Measurements from ENCODE around the gene SERP2.
A peak's percentile ranks its signal among the peaks of the same experiment; 100 is the strongest.

SERP2 gene

DNA sequence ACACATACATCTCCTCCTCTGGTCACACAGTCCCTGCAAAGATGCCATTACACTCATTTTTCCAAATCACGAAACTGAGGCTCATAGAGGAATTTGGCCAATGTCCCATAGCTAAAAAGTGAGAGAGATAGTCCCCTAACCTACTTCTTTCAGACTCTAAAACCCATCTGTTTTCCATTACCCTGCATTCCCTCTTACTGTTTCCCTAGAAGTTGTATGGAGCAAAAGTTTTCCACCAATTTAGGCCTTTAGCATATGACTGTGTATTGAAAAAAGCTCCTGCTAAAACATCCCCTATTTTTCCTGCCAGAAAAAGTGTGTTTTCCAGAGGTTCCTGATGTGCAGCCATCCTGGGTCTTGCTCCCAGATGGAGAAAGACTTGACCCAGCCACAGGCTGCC, 16.3 kb downstream of the SERP2 start:
- peak; percentile 60 for DNase-seq

- no peak for DNase-seq
Observed at GRCh38 chr13:44393391-44393790, 19.8 kb downstream of the SERP2 start.

- DNase-seq = no peak
Observed at GRCh38 chr13:44394658-44395057, 21.0 kb downstream of the SERP2 start.

DNA sequence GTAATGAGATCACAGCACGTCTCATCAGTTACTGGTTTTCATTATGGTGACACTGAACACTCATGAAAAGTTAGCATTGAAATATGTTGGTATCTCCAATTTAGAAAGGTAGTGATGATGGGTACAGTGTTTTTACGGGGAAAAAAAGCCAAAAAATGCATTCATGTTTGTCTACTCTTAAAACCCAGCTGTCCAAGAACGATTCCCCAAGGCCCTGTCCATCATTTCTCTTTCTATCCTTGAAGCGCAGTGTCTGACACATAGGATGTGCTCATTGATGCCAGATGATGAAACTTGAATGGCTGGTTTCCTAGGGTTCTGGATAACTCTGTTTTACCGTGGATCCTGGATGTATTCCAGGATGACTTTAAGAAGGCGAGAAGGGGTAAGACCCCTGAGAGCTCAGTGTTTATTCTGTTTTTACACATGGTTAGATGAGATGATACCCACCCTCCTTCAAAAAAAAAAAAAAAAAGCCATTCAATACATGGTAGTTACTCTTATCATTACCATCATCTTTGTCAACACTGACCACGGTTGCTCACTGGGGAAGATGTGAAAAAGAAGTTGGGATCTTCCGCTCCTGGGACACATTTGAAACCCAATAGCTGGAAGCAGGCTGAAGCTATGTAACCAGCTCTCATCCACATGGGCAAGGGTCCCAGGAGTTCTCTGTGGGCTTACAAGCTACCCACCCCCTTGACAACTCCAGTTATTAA, 22.5 kb downstream of the SERP2 start:
- peak; percentile 88 for DNase-seq

DNA sequence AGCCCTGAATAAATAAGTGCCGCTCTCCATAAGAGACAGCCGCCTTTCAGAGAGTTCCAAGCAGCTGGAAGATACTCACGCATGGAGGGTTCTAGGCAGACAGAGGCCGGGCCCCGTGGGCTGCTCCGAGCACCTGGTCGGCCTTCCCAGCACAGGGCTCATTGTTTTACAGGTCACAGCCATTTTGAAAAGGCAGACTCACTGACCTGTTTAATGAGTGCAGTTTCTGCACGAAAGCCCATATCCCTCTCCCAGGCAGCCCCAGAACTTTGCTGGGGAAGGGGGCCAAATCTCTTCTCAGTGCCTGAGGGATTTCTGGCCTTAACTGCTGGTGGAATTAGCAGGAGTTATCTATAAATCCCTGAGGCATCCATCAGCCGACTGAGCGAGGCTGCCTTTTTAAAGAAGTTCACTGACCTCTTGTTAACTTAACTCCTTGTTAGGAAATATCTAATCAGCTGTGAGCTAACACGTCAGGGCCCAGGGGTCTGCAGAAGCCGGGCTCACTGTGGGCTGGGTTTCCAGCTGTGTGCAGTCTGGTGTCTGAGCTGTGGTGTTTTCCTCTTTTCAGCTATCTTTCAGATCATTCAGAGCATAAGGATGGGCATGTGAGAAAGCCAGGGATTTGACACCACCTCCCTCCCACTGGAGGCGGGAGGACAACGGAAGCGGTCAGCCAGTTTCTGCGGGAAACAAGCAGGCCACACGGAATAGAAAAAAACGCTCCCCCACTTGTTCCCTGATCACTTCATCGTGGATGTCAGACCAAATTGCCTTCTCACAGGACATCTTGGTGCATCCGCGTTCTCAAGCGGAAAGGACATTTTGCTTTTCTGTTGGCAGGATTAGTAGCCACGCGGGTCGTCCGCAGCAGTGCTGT, 23.3 kb downstream of the SERP2 start:
- DNase-seq = peak; percentile 68

GRCh38 chr13:44397766-44398223, 24.2 kb downstream of the SERP2 start:
- DNase-seq = peak; percentile 32

- no peak for DNase-seq
Observed at GRCh38 chr13:44398606-44399005, 25.0 kb downstream of the SERP2 start.

- DNase-seq = no peak
Observed at GRCh38 chr13:44399074-44399473, 25.4 kb downstream of the SERP2 start.

- no peak for DNase-seq
Observed at GRCh38 chr13:44400736-44401135, 27.1 kb downstream of the SERP2 start.

- no peak for DNase-seq
Observed at GRCh38 chr13:44401577-44401976, 28.0 kb downstream of the SERP2 start.

- no peak for DNase-seq
Observed at GRCh38 chr13:44402899-44403445, 29.3 kb downstream of the SERP2 start.

GRCh38 chr13:44403461-44404056, 29.9 kb downstream of the SERP2 start:
- no peak for DNase-seq

GRCh38 chr13:44404261-44405132, 30.9 kb downstream of the SERP2 start:
- no peak for DNase-seq

DNA sequence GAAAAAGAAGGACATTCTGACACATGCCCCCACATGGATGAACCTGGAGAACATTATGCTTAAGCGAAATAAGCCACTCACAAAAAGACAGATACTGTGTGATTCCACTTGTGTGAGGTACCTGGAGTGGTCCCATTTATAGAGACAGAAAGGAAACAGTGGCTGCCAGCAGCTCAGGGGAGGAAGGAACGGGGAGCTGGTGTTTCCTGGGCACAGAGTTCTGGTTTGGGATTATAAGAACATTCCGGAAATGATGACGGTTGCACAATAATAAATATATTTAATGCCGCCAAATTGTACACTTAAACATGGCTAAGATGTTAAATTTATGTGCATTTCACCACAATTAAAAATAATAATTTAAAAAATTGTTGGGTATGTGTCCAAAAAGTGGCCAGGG, 33.0 kb downstream of the SERP2 start:
- DNase-seq = no peak

DNA sequence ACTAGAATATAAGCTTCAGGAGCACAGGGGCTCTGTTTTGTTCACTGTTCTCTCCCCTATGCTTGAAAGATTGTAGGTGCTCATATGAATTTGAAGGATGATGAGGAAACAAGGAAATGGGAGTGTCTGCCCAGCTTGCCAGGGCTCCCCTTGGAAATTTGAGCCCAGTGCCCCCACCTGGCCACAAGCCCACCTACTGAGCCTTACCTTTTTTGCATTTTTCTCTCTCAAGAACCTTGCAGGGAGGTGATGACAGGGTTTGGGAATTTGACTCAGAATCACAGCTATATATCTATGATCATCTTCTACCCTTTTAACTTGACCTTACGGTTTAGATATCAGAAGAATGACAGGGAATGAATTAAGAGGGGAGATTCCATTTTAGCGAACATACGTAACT, 33.8 kb downstream of the SERP2 start:
- no peak for DNase-seq

DNA sequence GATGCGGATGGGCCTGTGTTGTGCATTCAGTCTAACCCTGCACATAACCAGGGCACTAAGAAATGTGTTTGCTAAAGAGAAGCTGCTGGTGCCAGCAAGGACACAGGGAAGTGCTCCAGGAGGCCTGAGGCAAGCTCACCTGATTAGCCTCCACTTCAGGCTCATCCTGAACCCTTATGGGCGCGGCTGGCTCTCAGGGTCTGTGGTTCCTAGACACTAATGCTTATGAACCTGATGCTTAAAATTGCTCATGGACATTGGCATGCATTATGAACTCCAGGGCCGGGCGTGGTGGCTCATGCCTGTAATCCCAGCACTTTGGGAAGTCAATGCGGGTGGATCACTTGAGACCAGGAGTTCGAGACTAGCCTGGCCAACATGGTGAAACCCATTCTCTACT, 34.3 kb downstream of the SERP2 start:
- no peak for DNase-seq

- DNase-seq = no peak
Observed at GRCh38 chr13:44409595-44409994, 36.0 kb downstream of the SERP2 start.

GRCh38 chr13:44410328-44410859, 36.8 kb downstream of the SERP2 start:
- DNase-seq = no peak

GRCh38 chr13:44411841-44412240, 38.2 kb downstream of the SERP2 start:
- no peak for DNase-seq

GRCh38 chr13:44412346-44412935, 38.8 kb downstream of the SERP2 start:
- DNase-seq = no peak

GRCh38 chr13:44413095-44413494, 39.5 kb downstream of the SERP2 start:
- peak; percentile 37 for DNase-seq

DNA sequence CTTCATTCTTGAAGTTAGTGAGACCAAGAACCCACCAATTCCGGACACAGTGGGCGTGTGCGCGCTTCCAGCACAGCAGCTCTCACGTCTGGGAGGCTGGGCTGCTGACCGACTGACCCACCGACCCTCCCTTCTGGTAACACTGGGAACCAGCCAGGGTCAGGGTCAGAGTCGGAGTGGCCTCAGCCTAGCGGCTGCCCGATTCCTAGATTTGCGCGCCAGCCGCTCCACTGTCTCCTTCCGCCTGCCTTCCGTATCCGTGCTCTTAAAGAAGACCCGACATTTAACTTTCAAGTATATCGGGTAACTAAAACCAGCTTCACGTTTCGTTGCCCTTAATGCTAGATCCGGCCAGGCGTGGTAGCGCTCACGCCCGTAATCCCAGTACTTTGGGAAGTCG, 41.1 kb downstream of the SERP2 start:
- DNase-seq = no peak
